ENCODE data around the gene TBC1D22A.

DNA sequence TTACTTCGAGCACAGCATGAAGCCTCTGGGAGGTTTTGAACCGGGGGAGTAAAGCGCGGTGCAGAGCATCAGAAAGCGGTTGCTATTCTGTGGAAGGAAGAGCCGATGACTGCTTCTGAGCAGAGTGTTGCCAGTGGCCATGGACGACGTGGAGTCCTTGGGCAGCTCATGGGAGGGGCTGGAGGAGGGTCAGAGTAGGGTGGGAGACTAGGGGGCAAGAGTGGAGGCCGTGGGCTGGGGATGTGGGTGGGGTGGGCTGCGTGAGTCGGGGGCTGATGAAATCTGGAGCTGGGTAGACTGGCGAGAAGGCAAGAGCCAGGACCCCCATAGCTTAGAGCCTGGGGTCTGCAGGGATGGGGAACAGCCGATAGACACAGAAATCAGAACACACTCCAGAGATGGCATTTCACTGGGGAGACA is 40.2 kb downstream of the TBC1D22A start:
- TF ChIP-seq, protein P1, sequence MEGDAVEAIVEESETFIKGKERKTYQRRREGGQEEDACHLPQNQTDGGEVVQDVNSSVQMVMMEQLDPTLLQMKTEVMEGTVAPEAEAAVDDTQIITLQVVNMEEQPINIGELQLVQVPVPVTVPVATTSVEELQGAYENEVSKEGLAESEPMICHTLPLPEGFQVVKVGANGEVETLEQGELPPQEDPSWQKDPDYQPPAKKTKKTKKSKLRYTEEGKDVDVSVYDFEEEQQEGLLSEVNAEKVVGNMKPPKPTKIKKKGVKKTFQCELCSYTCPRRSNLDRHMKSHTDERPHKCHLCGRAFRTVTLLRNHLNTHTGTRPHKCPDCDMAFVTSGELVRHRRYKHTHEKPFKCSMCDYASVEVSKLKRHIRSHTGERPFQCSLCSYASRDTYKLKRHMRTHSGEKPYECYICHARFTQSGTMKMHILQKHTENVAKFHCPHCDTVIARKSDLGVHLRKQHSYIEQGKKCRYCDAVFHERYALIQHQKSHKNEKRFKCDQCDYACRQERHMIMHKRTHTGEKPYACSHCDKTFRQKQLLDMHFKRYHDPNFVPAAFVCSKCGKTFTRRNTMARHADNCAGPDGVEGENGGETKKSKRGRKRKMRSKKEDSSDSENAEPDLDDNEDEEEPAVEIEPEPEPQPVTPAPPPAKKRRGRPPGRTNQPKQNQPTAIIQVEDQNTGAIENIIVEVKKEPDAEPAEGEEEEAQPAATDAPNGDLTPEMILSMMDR (conservative IDR thresholded peaks at IDR 0.05; ENCODE audit: low read depth in 2 of 2): no peak
- no peak for TF ChIP-seq CREB1 (CRISPR knock-in tag; IDR thresholded peaks at IDR 0.05; ENCODE audit: low read depth)
- TF ChIP-seq EZH2 (IDR thresholded peaks at IDR 0.05; ENCODE audit: low read depth, unreplicated experiment): no peak
